ENCODE measurements around the gene FAM50B. TPM values are rescaled to one million over a fixed set of nuclear protein-coding genes. Genes with fewer than 3 reads are reported as not detected.
"Not testable (repeated sequence)": the region's sequence is repeated elsewhere in the genome, so short reads cannot be mapped to it uniquely, and the experiment has no call there.

Gene FAM50B
- total RNA-seq, 1 experiment from 2014 or later = 4.3 TPM

DNA sequence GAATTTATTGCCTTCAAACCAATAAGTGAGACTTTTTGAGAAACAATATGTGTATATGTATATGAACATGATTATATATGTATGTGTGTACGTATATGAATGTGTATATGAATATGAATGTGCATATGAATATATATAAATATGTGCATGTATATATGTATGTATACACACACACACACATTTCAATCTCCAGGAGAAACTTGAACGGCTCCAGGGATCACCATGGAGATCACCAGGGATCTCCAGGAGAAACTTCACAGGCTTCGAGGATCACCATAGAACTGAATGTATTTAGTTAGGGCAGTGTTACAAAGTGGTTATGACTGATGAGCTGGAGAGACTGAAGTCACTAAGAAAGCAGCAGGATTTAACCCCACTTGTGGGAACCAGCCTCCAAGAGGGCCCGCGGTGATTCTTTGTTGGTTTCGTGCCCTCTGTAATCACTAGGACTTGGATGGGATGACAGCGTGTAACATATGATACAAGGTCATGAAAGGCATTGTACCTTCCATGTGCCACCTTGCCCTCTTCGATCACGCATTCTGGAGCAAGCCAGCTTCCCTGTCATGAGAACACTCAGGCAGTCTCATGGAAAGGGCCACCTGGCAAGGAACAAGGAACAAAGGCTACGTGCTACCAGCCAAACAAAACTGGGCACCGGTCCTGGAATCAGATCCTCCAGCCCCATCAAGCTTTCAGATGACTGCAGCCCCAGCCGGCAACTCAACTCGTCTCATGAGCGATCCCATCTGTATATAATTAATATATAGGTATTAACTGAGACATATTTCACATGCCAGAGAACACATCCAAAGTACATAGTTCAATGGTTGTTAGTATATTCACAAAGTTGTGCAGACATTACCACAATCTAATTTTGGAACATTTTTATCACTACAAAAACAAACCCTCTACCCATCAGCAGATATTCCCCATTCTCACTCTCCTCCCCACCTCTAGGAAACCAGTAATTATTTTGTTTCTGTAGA is 8.6 kb downstream of the FAM50B start:
- ChIA-PET POLR2A (interaction anchor here (0.7 to 1.5 kb wide), 3 partner anchors 20 to 151 kb away, joined by 3 to 4 read pairs (median 4); no protein-coding TSS in a partner anchor), CTCF (no interaction called here)
- H3K36me3 Mint-ChIP-seq (ENCODE audit: insufficient read depth, unreplicated experiment) = peaks cover 4% of the 10 kb centered on the region
- H3K4me1 Mint-ChIP-seq (ENCODE audit: insufficient read depth, unreplicated experiment) = no peaks in the 10 kb centered on the region
- no peak for DNase-seq (ENCODE audit: unreplicated experiment)
- BruUV-seq (replicated peaks) = no TSS peak
- intact Hi-C loops (cut with micrococcal nuclease) = no loop called here
- no peaks in the 10 kb centered on the region for H3K27me3 Mint-ChIP-seq (ENCODE audit: insufficient read depth, unreplicated experiment)
- no peak overlapping the region for H3K27ac Mint-ChIP-seq (ENCODE audit: low read depth, unreplicated experiment)
- TF ChIP-seq, protein P1, sequence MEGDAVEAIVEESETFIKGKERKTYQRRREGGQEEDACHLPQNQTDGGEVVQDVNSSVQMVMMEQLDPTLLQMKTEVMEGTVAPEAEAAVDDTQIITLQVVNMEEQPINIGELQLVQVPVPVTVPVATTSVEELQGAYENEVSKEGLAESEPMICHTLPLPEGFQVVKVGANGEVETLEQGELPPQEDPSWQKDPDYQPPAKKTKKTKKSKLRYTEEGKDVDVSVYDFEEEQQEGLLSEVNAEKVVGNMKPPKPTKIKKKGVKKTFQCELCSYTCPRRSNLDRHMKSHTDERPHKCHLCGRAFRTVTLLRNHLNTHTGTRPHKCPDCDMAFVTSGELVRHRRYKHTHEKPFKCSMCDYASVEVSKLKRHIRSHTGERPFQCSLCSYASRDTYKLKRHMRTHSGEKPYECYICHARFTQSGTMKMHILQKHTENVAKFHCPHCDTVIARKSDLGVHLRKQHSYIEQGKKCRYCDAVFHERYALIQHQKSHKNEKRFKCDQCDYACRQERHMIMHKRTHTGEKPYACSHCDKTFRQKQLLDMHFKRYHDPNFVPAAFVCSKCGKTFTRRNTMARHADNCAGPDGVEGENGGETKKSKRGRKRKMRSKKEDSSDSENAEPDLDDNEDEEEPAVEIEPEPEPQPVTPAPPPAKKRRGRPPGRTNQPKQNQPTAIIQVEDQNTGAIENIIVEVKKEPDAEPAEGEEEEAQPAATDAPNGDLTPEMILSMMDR (IDR thresholded peaks at IDR 0.05; ENCODE audit: unreplicated experiment) = no peak
- no peaks in the 10 kb centered on the region for H3K9me3 Mint-ChIP-seq (ENCODE audit: unreplicated experiment)
- no peak overlapping the region for H3K4me3 Mint-ChIP-seq (ENCODE audit: unreplicated experiment)

DNA sequence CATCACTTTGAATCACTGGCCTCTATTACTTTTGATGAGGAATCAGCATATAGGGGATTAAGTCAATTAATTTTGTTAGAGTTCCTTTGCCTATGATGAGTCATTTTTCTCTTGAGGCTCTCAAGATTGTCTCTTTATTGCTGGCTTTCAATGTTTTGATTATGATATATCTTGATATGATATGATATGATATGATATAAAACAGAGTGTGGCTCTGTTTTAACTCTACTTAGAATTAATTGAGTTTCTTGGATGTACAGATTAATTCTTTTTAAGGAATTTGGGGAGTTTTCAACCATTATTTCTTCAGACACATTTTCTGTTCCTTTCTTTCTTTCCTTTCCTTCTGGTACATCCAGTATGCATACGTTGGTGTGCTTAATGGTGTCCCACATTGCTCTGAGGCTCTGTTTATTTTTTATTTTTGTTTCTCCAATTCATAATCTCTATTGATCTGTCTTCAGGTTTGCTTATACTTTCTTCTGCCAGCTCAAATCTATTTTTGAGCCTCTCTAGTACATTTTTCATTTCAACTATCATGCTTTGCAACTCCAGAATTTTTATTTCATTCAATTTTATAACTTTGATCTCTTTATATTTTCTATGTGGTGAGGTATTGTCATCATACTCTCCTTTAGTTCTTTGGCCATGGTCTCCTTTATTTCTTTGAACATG is 10.8 kb downstream of the FAM50B start:
- ChIA-PET CTCF (interaction anchor here (1.4 to 4.0 kb wide), 2 partner anchors 10 to 73 kb away, joined by 5 to 27 read pairs; partner anchors contain the start of gene FAM50B), POLR2A (interaction anchor here (0.6 to 1.0 kb wide), 2 partner anchors 80 to 150 kb away, joined by 3 read pairs; no protein-coding TSS in a partner anchor)
- intact Hi-C loops (cut with micrococcal nuclease) = no loop called here

DNA sequence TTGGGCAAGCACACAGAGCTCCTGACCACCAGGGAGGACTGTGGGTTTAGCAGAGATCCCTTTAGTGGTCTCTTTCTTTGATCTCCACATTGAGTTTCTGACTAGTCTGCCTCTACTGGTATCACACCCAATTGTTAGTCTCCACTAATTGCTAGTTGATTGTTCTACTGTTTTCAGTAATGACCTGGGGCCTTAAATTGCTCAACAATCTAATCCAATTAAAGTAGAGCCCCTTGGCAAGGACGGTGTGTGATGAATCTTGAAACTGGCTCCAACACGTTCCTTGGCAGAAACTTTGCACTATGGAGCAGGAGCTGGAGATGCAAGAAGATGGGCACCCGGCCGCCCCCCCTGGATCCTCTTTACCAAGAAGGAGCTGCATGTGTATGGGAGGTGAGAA is 12.3 kb downstream of the FAM50B start:
- CTCF ChIA-PET = interaction anchor here (1.0 to 4.0 kb wide), 5 partner anchors 10 to 118 kb away, joined by 3 to 27 read pairs (median 5); partner anchors contain the start of gene FAM50B
- intact Hi-C loops (cut with micrococcal nuclease) = no loop called here
- peak; percentile 49 for DNase-seq (ENCODE audit: unreplicated experiment)
- H3K27ac Mint-ChIP-seq (ENCODE audit: low read depth, unreplicated experiment) = no peak overlapping the region
- no peak overlapping the region for H3K4me3 Mint-ChIP-seq (ENCODE audit: unreplicated experiment)
- no peaks in the 10 kb centered on the region for H3K36me3 Mint-ChIP-seq (ENCODE audit: insufficient read depth, unreplicated experiment)
- no peaks in the 10 kb centered on the region for H3K9me3 Mint-ChIP-seq (ENCODE audit: unreplicated experiment)
- H3K27me3 Mint-ChIP-seq (ENCODE audit: insufficient read depth, unreplicated experiment) = no peaks in the 10 kb centered on the region
- no peaks in the 10 kb centered on the region for H3K4me1 Mint-ChIP-seq (ENCODE audit: insufficient read depth, unreplicated experiment)
- POLR2A ChIA-PET = interaction anchor here (0.6 to 2.9 kb wide), 5 partner anchors 13 to 1475 kb away, joined by 3 to 12 read pairs (median 4); partner anchors contain the start of gene FAM50B
- BruUV-seq (replicated peaks) = no TSS peak
- TF ChIP-seq, protein P1 (IDR thresholded peaks at IDR 0.05; ENCODE audit: unreplicated experiment) = no peak

More for the DNA sequence above, 10.8 kb downstream of the FAM50B start:
- BruUV-seq (replicated peaks) = no TSS peak
- no peaks in the 10 kb centered on the region for H3K4me1 Mint-ChIP-seq (ENCODE audit: insufficient read depth, unreplicated experiment)
- no peak overlapping the region for H3K27ac Mint-ChIP-seq (ENCODE audit: low read depth, unreplicated experiment)
- TF ChIP-seq, protein P1 (IDR thresholded peaks at IDR 0.05; ENCODE audit: unreplicated experiment) = no peak
- no peak overlapping the region for H3K4me3 Mint-ChIP-seq (ENCODE audit: unreplicated experiment)
- no peaks in the 10 kb centered on the region for H3K27me3 Mint-ChIP-seq (ENCODE audit: insufficient read depth, unreplicated experiment)
- H3K36me3 Mint-ChIP-seq (ENCODE audit: insufficient read depth, unreplicated experiment) = no peaks in the 10 kb centered on the region
- no peaks in the 10 kb centered on the region for H3K9me3 Mint-ChIP-seq (ENCODE audit: unreplicated experiment)
- DNase-seq (ENCODE audit: unreplicated experiment) = no peak

DNA sequence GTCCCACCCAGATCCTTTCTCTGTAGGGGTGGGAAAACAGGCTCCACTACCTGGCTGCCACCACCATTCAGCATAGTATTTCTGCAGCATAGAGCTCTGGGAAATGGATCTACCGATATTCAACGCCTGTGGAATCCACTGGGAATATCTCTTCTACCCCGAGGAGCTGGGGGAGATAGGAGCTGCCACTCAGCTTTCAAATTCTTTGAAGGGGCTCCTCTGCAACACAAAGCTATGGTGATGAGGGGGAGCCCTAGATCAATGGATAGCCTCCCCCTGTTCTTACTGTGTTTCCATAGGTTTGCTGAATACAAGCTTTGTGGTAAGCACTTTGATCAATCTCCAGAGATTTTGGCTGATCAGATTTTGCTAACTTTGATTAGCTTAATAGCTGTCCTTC is 12.9 kb downstream of the FAM50B start:
- POLR2A ChIA-PET = interaction anchor here (0.6 to 2.9 kb wide), 3 partner anchors 13 to 1475 kb away, joined by 3 to 12 read pairs (median 3); partner anchors contain the start of gene FAM50B
- Mint-ChIP-seq H3K36me3 (ENCODE audit: insufficient read depth, unreplicated experiment) (no peaks in the 10 kb centered on the region), H3K4me3 (ENCODE audit: unreplicated experiment) (no peak overlapping the region), H3K27ac (ENCODE audit: low read depth, unreplicated experiment) (no peak overlapping the region), H3K9me3 (ENCODE audit: unreplicated experiment) (no peaks in the 10 kb centered on the region), H3K27me3 (ENCODE audit: insufficient read depth, unreplicated experiment) (no peaks in the 10 kb centered on the region), H3K4me1 (ENCODE audit: insufficient read depth, unreplicated experiment) (no peaks in the 10 kb centered on the region)
- intact Hi-C loops (cut with micrococcal nuclease) = no loop called here
- TF ChIP-seq, protein P1 (IDR thresholded peaks at IDR 0.05; ENCODE audit: unreplicated experiment) = no peak
- CTCF ChIA-PET = interaction anchor here (1.0 to 4.0 kb wide), 4 partner anchors 9 to 119 kb away, joined by 3 to 27 read pairs (median 4); partner anchors contain the start of gene FAM50B
- no peak for DNase-seq (ENCODE audit: unreplicated experiment)
- no TSS peak for BruUV-seq (replicated peaks)

DNA sequence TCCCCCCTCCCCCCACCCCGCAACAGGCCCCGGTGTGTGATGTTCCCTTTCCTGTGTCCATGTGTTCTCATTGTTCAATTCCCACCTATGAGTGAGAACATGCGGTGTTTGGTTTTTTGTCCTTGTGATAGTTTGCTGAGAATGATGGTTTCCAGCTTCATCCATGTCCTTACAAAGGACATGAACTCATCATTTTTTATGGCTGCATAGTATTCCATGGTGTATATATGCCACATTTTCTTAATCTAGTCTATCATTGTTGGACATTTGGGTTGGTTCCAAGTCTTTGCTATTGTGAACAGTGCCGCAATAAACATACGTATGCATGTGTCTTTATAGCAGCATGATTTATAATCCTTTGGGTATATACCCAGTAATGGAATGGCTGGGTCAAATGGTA is 14.1 kb downstream of the FAM50B start:
- H3K27me3 Mint-ChIP-seq (ENCODE audit: insufficient read depth, unreplicated experiment); intact Hi-C loops (cut with micrococcal nuclease); H3K27ac Mint-ChIP-seq (ENCODE audit: low read depth, unreplicated experiment); DNase-seq (ENCODE audit: unreplicated experiment); H3K4me3 Mint-ChIP-seq (ENCODE audit: unreplicated experiment); H3K9me3 Mint-ChIP-seq (ENCODE audit: unreplicated experiment); H3K4me1 Mint-ChIP-seq (ENCODE audit: insufficient read depth, unreplicated experiment); BruUV-seq (replicated peaks); H3K36me3 Mint-ChIP-seq (ENCODE audit: insufficient read depth, unreplicated experiment); CTCF ChIA-PET: not testable (repeated sequence)
- POLR2A ChIA-PET = interaction anchor here (2.9 kb wide), 1 partner anchor 15 kb away, joined by 12 read pairs; the partner anchor contains the start of gene FAM50B

Measured in MCF 10A (cell line).